HepG2 (cell line): ENCODE measurements around the gene MYL2. TPM values are rescaled to one million over a fixed set of nuclear protein-coding genes. Genes with fewer than 3 reads are reported as not detected.

Experiments used
- ATAC-seq: fragments of 200-7000 bp; cut with Tn5 transposase; 3 replicates; pipeline ENCODE4 v1.9.1; 2020; ENCODE audit warnings: mild to moderate bottlenecking, moderate library complexity
- BruUV-seq: library from RNA; stranded (reverse); fragments of 400-500 nt; replicated peaks from 2 replicates; lab custom pipeline; 2021; lab: Mats Ljungman, UMichigan
- CTCF ChIA-PET: fragments of 300-600 bp; formaldehyde crosslinking; extraction: SDS; loops from one replicate; lab custom pipeline; 2021; ENCODE audit warnings: low total read pairs, inconsistent platforms, low intra/inter-chr PET ratio; lab: Yijun Ruan, JAX
- POLR2A ChIA-PET: fragments of 350-600 bp; sonication (Branson Sonifier 250); formaldehyde crosslinking; loops from one replicate; lab custom pipeline; 2020; ENCODE audit warnings: antibody characterized with exemption, inconsistent platforms; lab: Yijun Ruan, JAX
- DNase-seq: peaks from one replicate; pipeline ENCODE4 v3.0.0-alpha.2; 2015; ENCODE audit warnings: low spot score
- FAIRE-seq: peaks from 3 replicates; lab custom pipeline; 2011; peaks lifted over from hg19 to GRCh38; lab: Jason Lieb, UNC
- H2AFZ ChIP-seq: one replicate; pipeline ENCODE4 v1.6.1; 2011; ENCODE audit warnings: low read length, inconsistent platforms
- H3K27ac ChIP-seq: fragments of 300-600 bp; 3 replicates; pipeline ENCODE4 v1.8.0; 2011; ENCODE audit warnings: mixed run types, mild to moderate bottlenecking, mixed read lengths, low read length, inconsistent platforms; ENCODE audit not compliant: insufficient read depth; ENCODE audit errors: extremely low read length
- H3K27me3 ChIP-seq, 2 experiments: fragments of 200-600 bp in 1 of 2; 2 replicates in 1 of 2; 3 replicates in 1 of 2; pipeline versions ENCODE4 v1.6.0 to v1.8.0; 2011; ENCODE audit warnings: low read length in 2 of 2, mild to moderate bottlenecking in 2 of 2, moderate library complexity in 2 of 2, inconsistent platforms in 1 of 2; ENCODE audit not compliant: insufficient read depth in 2 of 2, control insufficient read depth in 1 of 2
- H3K36me3 ChIP-seq, 2 experiments: fragments of 200-600 bp in 1 of 2; replicated peaks in 1 of 2; 2 replicates in 1 of 2; 3 replicates in 1 of 2; pipeline versions ENCODE4 v1.5.1 to v1.8.0; 2011; ENCODE audit warnings: low read length in 2 of 2, inconsistent platforms in 1 of 2; ENCODE audit not compliant: insufficient read depth in 2 of 2, control insufficient read depth in 1 of 2
- H3K4me1 ChIP-seq: 2 replicates; pipeline ENCODE4 v1.5.1; 2012; ENCODE audit warnings: low read length, inconsistent platforms; ENCODE audit not compliant: insufficient read depth
- H3K4me2 ChIP-seq: 2 replicates; pipeline ENCODE4 v1.6.0; 2011; ENCODE audit warnings: low read depth, low read length, inconsistent platforms
- H3K4me3 ChIP-seq, 3 experiments: fragments of 200-600 bp in 1 of 3; sonication (generic), shearing (Covaris generic) in 1 of 3; replicated peaks in 1 of 3; 2 replicates each; pipeline ENCODE4 v1.5.1; 2011 to 2016; ENCODE audit warnings: low read length in 3 of 3, inconsistent platforms in 2 of 3, low read depth in 2 of 3, mild to moderate bottlenecking in 2 of 3, control low read depth in 1 of 3, mixed read lengths in 1 of 3; ENCODE audit not compliant: insufficient read depth in 1 of 3
- H3K79me2 ChIP-seq: one replicate; pipeline ENCODE4 v1.6.1; 2011; ENCODE audit warnings: low read length, inconsistent platforms; ENCODE audit not compliant: insufficient read depth
- H3K9ac ChIP-seq: 2 replicates; pipeline ENCODE4 v1.6.0; 2011; ENCODE audit warnings: mild to moderate bottlenecking, low read depth, low read length, inconsistent platforms; ENCODE audit not compliant: insufficient read depth
- H3K9me3 ChIP-seq: 2 replicates; pipeline ENCODE4 v1.5.1; 2012; ENCODE audit warnings: mild to moderate bottlenecking, low read length
- H4K20me1 ChIP-seq: 2 replicates; pipeline ENCODE4 v1.6.0; 2011; ENCODE audit warnings: inconsistent platforms, mild to moderate bottlenecking, low read length, moderate library complexity; ENCODE audit not compliant: insufficient read depth
- ATRX ChIP-seq: sonication (generic); formaldehyde crosslinking; IDR thresholded peaks from 2 replicates; pipeline ENCODE4 v1.4.0; 2020; ENCODE audit warnings: missing genetic modification reagents, borderline replicate concordance
- ELF3 ChIP-seq: IDR thresholded peaks from 2 replicates; pipeline ENCODE4 v1.6.1; 2016; ENCODE audit warnings: missing genetic modification reagents, missing compliant biosample characterization
- GFI1 ChIP-seq: sonication (generic); formaldehyde crosslinking; IDR thresholded peaks from 2 replicates; pipeline ENCODE4 v1.5.0; 2020; ENCODE audit warnings: missing genetic modification reagents, mild to moderate bottlenecking, borderline replicate concordance
- JARID2 ChIP-seq: sonication (generic); formaldehyde crosslinking; IDR thresholded peaks from 2 replicates; pipeline ENCODE4 v1.8.1; 2023; ENCODE audit warnings: missing genetic modification reagents, inconsistent platforms; ENCODE audit not compliant: insufficient replicate concordance
- RORA ChIP-seq: sonication (generic); formaldehyde crosslinking; IDR thresholded peaks from 2 replicates; pipeline ENCODE4 v1.5.0; 2020; ENCODE audit warnings: mild to moderate bottlenecking, missing genetic modification reagents, moderate library complexity
- SIN3B ChIP-seq: fragments of 150-350 bp; IDR thresholded peaks from 2 replicates; pipeline ENCODE4 v1.6.1; 2014; ENCODE audit warnings: low read length
- SKIL ChIP-seq: sonication (generic); formaldehyde crosslinking; IDR thresholded peaks from 2 replicates; pipeline ENCODE4 v1.8.0; 2022; ENCODE audit warnings: missing genetic modification reagents, mild to moderate bottlenecking, moderate library complexity, borderline replicate concordance
- SRY ChIP-seq: sonication (generic); formaldehyde crosslinking; IDR thresholded peaks from 2 replicates; pipeline ENCODE4 v1.8.0; 2022; ENCODE audit warnings: mild to moderate bottlenecking, missing genetic modification reagents
- TCF7L2 ChIP-seq: IDR thresholded peaks from 2 replicates; pipeline ENCODE4 v1.6.1; 2011; ENCODE audit warnings: mild to moderate bottlenecking, low read depth, low read length, moderate library complexity
- TOE1 ChIP-seq: sonication (generic); formaldehyde crosslinking; IDR thresholded peaks from 2 replicates; pipeline ENCODE4 v1.4.0; 2020; ENCODE audit warnings: mild to moderate bottlenecking, missing genetic modification reagents
- ZFP36L2 ChIP-seq: sonication (generic); formaldehyde crosslinking; IDR thresholded peaks from 2 replicates; pipeline ENCODE4 v1.4.0; 2020; ENCODE audit warnings: missing genetic modification reagents
- ZNF354B ChIP-seq: sonication (generic); formaldehyde crosslinking; IDR thresholded peaks from 2 replicates; pipeline ENCODE4 v1.8.0; 2022; ENCODE audit warnings: mild to moderate bottlenecking, missing genetic modification reagents
- ZNF687 ChIP-seq: sonication (generic); formaldehyde crosslinking; IDR thresholded peaks from 2 replicates; pipeline ENCODE4 v1.5.1; 2020; ENCODE audit warnings: mild to moderate bottlenecking, missing genetic modification reagents, moderate library complexity
- WGBS: methylation state at CpG from one replicate; pipeline ENCODE4 v1.1.6; 2017; ENCODE audit warnings: low lambda C conversion rate; 5-methylcytosine and 5-hydroxymethylcytosine counted together
- in situ Hi-C: cut with HindIII; loops from 2 replicates; pipeline ENCODE4 v1.10.0; 2017; ENCODE audit warnings: low pct_unique_long_range_greater_than_20kb; ENCODE audit not compliant: extremely low pct_ligation_motif_present
- intact Hi-C: fragments of 100-400 bp; cut with micrococcal nuclease; formaldehyde crosslinking; loops from one replicate; pipeline ENCODE4 v1.10.0; 2022; ENCODE audit not compliant: unreplicated experiment
- polyA plus RNA-seq, 8 experiments: library from polyadenylated mRNA; depleted of rRNA in 3 of 8; stranded (reverse) in 7 of 8; unstranded in 1 of 8; fragments of >200 nt; fragmentation: Illumina TruSeq in 4 of 8; extraction: Trizol in 4 of 8; gene quantifications; 2 replicates each; pipeline versions ENCODE4 v1.2.1 to v1.2.3, GENCODE V29; 2011 to 2016; ENCODE audit warnings: low read depth in 4 of 8, missing spikeins in 1 of 8, mixed read lengths in 1 of 8; ENCODE audit not compliant: insufficient read depth in 1 of 8
- total RNA-seq, 5 experiments: library from RNA; depleted of rRNA; stranded (reverse); fragments of >200 nt; fragmentation: Illumina TruSeq; extraction: Trizol; gene quantifications; 2 replicates each; pipeline ENCODE4 v1.2.3, GENCODE V29; 2016; ENCODE audit warnings: low read depth in 1 of 5
- TF ChIP-seq, protein P1 (sequence below): sonication (generic); formaldehyde crosslinking; IDR thresholded peaks from 2 replicates; pipeline ENCODE4 v1.4.0; 2020; ENCODE audit warnings: missing genetic modification reagents
- TF ChIP-seq, protein P2 (sequence below): sonication (generic); formaldehyde crosslinking; IDR thresholded peaks from 2 replicates; pipeline ENCODE4 v1.8.1; 2023; ENCODE audit warnings: missing genetic modification reagents, mild to moderate bottlenecking, borderline replicate concordance

MYL2 gene
- total and polyA plus RNA-seq, 2 of the 13 experiments (the other 11 are each of a cell fraction or from before 2014, with no cell fraction given), result not detected

GRCh38 chr12:110885152-110885840 lies 35.1 kb downstream of the MYL2 start (continued):
- TF ChIP-seq TCF7L2 (no peak), RORA (CRISPR knock-in tag) (no peak), ATRX (CRISPR knock-in tag) (no peak), ZNF687 (no peak)
- TF ChIP-seq, protein P1, sequence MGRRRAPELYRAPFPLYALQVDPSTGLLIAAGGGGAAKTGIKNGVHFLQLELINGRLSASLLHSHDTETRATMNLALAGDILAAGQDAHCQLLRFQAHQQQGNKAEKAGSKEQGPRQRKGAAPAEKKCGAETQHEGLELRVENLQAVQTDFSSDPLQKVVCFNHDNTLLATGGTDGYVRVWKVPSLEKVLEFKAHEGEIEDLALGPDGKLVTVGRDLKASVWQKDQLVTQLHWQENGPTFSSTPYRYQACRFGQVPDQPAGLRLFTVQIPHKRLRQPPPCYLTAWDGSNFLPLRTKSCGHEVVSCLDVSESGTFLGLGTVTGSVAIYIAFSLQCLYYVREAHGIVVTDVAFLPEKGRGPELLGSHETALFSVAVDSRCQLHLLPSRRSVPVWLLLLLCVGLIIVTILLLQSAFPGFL (CRISPR knock-in tag), result no peak

- FAIRE-seq, result no peak
- Histone ChIP-seq H3K36me3 (no peaks in the 10 kb centered on the region), H3K9ac (no peak overlapping the region), H3K9me3 (no peaks in the 10 kb centered on the region), H3K4me3 (no peak overlapping the region), H2AFZ (no peak overlapping the region), H3K4me1 (no peaks in the 10 kb centered on the region), H3K27ac (no peak overlapping the region), H3K27me3 (no peaks in the 10 kb centered on the region), H4K20me1 (no peaks in the 10 kb centered on the region), H3K4me2 (no peak overlapping the region), H3K79me2 (no peaks in the 10 kb centered on the region)
- ChIA-PET CTCF (no interaction called here), POLR2A (no interaction called here)
- 46% methylated on average over 4 of the region's 4 CpGs for WGBS
- in situ Hi-C loops (no loop called here), intact Hi-C loops (no loop called here)
- DNase-seq, result no peak
- no peak for ATAC-seq
- no TSS peak for BruUV-seq
- no peak for TF ChIP-seq ELF3 (CRISPR knock-in tag)
- TF ChIP-seq ZFP36L2 (CRISPR knock-in tag), result no peak
- no peak for TF ChIP-seq ZNF354B (CRISPR knock-in tag)
- TF ChIP-seq TOE1, result no peak
- TF ChIP-seq GFI1 (CRISPR knock-in tag), result no peak
- no peak for TF ChIP-seq SKIL
- TF ChIP-seq SIN3B, result no peak
- TF ChIP-seq JARID2 (CRISPR knock-in tag), result no peak
- TF ChIP-seq, protein P2, sequence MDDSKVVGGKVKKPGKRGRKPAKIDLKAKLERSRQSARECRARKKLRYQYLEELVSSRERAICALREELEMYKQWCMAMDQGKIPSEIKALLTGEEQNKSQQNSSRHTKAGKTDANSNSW (CRISPR knock-in tag), result no peak
- no peak for TF ChIP-seq SRY
Measured at GRCh38 chr12:110883251-110883650, 37.1 kb downstream of the MYL2 start.
